ENCODE results near the gene ARHGAP6.
"Not testable (repeated sequence)": the region's sequence is repeated elsewhere in the genome, so short reads cannot be mapped to it uniquely, and the experiment has no call there.

The ARHGAP6 gene

DNA sequence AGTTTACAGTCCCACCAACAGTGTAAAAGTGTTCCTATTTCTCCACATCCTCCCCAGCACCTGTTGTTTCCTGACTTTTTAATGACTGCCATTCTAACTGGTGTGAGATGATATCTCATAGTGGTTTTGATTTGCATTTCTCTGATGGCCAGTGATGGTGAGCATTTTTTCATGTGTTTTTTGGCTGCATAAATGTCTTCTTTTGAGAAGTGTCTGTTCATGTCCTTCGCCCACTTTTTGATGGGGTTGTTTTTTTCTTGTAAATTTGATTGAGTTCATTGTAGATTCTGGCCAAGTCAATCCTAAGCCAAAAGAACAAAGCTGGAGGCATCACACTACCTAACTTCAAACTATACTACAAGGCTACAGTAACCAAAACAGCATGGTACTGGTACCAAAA, 146.5 kb downstream of the ARHGAP6 start:
- DNase-seq: not testable (repeated sequence)

DNA sequence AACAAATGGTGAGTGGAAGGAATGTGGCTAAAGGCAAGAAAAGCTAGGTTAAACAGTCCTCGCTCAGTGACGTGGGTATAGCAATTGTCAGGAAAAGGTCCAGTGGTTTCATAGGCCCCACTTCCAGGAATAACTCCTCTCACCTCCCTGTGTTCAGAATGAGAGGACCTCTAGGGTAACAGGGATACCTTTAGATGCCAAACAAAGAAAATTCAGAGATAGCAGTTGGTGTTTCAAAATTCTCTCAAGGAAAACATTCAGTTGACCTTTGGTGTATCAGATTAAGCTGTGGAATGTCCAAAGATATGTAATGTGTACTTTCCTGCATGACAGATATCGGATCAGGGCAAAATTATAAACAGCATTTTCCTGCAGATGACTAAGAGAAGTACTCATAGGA, 155.9 kb downstream of the ARHGAP6 start:
- DNase-seq: no peak

DNA sequence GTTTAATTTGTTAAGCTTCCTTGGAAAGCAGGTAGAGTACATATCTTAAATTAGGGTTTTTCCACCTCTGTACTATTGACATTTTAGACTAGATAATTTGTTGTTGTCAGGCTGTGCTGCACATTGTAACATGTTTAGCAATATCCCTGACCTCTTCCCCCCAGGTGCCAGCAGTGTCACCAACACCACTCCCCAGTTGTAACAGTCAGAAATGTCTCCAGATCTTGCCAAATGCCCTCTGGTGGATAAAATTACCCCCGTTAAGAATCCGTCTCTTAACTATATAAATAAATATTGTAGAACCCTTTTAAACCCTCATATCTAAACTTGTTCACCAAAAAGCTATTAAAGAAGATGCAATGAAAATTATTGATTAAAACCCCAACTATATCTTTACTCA, 161.5 kb downstream of the ARHGAP6 start:
- no peak for DNase-seq

DNA sequence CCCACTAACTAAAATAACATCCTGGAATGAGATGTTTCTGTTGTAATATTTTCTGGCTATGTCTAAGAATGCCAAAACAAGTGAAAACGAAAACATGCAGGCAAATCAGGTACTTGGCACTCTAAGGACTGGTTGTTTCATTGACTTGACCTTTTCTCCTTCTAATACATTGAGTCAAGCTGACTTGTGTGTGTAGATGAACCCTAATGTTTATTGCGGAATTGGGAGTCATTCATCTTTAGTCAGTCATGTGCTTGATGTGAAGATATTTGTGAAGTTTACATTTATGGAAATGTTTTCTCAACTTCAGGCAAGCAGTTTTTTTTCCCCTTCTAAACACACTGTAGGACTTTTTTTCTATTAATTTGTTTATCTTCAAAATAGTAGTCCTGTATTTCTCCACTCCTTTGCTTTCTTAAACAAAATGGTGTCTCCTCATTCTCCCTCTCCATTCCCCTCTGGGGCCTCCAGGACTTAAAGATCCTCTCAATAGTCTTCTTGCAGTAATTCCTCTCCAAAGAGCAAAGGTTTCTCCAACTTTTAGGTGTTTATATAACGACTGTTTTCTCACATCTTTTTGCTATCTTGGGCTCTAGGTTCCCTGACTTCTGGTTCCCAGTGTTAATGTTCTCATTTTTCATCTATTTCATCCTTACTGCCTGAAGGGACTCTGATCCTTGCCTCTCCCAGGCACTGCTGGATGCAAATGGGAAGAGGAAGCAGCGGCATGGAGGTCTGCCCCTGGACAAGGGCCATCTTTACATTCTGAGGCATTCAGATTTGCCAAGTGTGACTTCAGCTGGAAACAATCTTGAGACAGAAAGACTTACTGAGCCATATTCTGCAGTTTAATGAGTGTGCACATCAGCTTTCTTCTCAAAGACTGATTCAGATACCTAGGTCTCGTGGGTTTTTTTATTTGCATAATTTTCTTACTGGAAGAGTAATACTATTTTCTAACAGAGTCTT, 166.4 kb downstream of the ARHGAP6 start:
- DNase-seq: no peak

DNA sequence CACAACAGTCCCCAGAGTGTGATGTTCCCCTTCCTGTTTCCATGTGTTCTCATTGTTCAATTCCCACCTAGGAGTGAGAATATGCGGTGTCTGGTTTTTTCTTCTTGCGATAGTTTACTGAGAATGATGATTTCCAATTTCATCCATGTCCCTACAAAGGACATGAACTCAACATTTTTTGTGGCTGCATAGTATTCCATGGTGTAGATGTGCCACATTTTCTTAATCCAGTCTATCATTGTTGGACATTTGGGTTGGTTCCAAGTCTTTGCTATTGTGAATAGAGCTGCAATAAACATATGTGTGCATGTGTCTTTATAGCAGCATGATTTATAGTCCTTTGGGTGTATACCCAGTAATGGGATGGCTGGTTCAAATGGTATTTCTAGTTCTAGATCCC, 174.3 kb downstream of the ARHGAP6 start:
- not testable (repeated sequence) for DNase-seq

DNA sequence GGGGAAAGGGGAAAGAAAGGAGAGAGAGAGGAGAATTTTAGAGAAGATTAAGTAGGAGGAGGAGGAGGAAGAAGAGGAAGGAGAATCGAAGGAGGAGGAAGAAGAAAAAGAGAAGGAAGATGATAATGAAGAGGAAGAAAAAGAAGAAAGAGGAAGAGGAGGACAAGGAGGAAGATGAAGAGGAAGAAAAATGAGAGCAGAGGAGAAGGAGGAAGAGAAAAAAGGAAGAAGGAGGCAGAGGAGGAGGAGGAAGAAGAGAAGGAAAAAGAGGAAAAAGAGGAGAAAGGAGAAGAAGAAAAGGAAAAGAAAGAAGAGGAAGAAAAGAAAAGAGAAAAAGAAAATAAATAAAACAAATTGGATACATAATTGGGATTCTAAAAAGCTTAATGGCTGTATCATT, 181.4 kb downstream of the ARHGAP6 start:
- no peak for DNase-seq

DNA sequence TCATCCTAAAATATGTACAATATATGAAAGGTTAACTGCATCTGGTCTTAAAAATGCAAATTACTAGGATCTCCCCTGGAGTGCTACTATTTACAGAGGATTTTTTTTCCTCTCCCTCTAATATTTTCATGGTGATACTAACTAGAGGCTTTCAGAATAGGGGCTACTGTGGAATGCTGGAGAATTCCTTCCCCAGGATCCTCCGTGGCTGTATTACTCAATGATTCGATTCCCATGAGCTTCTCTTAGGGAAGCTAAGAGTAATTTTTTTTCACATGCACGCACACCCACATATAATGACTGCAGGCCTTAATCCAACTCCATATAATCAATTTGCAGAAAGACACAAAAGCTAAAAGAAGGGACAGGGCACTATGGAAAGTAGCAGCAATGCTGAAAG, 184.7 kb downstream of the ARHGAP6 start:
- DNase-seq: no peak

DNA sequence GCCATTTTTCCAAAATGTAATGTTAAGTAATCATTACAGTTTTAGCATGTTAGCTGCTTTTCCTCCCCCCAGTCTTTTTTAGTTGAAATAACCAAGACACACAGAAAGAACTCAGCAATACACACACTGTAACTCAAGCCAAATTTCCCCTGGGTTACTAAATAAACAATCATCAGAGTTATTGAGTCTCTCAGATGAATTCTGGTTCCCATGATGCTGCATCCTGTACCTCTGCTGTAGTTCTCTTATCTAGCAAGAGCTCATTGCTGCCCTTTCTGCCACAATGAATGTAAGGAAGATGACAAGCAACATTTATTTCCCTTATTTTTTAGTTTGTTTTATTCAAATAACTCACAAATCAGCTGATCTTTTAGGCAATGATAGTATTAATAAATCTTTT, 185.1 kb downstream of the ARHGAP6 start:
- DNase-seq: no peak

DNA sequence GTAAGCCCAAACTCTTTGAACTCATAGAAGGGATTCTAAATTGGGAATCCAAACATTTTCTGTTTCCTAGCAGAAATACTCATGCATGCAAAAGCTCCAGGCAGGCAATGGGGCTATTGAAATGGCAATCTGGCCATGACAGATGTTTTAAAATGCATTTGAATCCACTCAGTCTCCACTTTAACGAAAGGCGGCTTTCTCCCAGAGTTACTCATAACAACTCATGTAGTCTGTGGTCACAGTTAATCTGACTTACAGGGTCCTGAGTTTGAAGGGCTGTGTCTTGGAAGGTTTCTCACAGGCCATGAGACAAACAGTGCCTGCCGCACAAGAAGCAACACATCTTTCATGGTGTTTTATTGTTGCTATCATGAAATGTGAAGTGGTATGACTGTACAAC, 186.8 kb downstream of the ARHGAP6 start:
- no peak for DNase-seq

DNA sequence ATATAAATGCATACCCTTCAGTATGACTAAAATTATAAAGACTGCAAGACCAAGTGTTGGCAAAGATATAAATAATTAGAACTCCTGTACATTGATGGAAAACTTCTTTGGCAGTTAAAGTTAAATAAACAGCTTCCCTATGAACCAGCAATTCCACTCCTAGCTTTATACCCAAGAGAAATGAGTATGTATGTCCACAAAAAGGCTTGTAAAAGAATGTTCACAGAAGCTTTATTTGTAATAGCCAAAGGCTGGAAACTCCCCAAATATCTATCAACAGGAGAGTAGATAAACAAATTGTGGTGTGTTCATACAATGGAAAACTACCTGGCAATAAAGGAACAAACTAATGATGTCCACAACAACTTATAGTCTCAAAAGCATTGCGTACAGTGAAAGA, 187.7 kb downstream of the ARHGAP6 start:
- DNase-seq: no peak

DNA sequence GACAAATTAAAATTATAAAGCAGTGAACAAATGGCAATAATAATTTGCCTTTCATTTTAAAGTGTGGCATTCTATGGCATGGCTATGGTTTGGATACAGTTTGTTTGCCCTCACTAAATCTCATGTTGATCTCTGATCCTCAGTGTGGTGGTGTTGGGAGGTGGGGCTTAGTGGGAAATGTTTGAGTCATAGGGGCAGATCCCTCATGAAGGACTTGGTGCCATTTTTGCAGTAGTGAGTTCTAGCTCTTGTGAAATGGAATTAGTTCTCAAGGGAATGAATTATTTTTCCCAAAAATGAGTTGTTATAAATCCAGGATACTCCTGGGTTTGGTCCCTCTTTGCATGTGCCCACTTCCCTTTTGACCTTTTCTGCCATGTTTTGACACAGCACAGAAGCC, 191.1 kb downstream of the ARHGAP6 start:
- no peak for DNase-seq

DNA sequence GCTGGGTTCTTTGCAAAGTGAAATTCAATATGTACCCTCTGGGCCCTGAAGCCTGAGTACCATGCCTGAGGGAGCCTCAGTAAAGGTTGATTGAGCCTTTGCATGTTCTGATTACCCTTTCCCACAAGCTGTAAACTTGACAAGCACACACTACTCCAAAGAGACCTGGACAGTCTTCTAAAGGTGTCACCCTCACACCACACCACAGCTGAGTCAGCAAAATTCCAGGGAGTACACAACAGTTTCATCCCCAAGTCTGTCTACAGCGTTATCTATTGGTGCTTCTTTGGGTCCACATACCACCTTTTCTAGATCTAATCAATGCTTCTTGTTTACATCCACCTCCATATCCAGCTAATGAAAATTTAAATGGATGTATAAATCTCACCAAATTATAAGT, 191.7 kb downstream of the ARHGAP6 start:
- DNase-seq: no peak

DNA sequence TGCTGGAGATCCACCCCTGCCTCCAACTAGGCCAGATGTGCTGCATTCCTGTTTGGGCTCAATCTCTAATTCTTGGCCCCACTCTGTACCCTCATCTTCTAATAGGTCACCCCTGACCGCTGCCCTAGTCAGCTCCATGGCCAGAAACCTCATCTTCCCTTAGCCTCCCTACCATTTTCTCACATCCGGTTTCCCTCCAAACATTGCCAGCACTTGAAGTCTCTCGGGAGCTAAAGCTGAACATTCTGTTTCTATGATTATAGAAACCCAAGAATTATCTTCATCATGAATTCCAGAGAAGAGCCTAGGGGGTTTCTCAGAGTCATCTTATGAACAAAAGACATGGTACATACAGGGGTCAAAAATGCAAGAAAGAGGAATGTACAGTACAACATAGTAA, 192.8 kb downstream of the ARHGAP6 start:
- no peak for DNase-seq

DNA sequence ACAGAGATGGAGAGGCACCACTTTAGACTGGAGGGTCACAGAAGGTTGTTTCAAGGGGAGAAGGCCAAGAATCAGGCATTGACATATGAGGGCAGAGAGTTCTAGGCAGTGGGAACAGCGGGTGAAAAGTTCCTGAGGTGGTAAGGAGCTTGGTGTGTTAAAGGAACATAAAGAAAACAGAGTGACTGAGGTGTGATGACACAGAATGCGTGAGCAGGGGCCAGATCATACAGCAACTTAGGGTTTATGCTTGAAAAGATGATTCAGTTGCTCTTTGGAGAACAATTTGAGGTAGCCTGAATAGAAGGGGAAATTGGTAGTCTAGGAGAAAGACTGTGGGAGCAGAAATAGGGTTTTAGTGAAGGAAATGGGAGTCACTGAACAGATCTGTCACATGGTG, 193.3 kb downstream of the ARHGAP6 start:
- no peak for DNase-seq

DNA sequence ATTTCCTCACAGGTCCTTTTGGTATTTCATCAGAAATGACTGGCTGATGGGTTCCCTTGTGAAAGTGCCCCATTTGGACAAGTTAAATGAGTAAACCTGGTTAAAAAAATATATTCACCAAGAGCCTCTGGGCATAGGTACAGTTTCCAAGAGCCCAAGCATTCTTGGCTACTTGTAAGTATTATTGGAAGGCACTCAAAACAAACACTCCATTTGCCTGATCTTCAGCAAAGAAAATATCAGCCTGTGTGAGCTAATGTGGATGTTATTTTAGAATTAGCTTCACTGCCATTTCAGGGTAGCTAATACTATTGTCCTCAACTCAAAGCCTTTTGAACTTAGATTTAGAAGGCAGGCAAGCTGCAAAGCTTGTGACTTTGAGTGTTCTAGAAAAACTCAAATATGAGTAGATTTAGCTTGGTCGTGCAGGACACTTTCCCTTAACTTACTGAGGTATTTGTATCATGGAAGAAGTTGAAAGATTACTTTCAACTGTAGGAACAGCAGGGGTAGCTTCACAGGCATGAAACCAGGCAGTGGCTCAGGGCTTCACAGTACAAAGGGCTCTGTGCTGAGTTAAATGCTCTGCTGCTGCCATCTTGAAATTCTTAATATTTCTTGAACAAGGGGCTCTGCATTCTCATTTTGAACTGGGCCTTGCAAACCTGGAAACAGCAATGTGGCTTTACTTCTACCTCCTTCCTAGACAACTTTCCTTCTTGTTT, 195.3 kb downstream of the ARHGAP6 start:
- no peak for DNase-seq

DNA sequence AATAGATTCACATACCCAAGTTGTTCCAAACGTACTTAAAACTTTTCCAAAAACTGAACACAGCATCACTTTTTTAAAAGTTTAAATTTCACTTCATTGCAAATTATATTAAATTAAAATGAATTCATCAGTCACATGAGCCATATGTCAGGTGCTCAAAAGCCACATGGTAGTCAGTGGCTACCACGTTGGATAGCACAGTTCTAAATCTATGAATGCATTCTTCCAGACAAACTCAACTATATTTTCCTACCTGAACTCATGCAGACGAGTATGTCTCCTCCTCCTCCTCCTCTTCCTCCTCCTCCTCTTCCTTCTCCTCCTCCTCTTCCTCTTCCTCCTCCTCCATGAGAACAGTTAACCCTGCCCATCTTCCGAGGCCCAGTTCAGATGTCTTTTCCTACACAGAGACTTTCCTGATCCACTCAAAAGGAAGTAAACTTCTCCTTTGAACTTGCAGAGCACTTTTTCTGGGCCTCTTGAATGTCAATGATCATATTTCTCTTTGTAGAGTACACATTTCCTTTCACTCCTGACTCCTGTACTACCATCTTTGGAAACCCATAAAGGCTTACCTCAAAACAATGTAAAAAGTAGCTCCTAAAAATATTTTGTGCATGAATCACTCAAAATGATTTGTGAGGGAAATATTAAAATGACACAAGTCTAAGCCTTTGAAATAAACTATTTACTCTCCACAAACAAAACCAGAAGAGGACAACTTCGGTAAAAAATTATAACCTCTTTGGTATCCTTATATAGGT, 199.9 kb downstream of the ARHGAP6 start:
- DNase-seq: no peak

DNA sequence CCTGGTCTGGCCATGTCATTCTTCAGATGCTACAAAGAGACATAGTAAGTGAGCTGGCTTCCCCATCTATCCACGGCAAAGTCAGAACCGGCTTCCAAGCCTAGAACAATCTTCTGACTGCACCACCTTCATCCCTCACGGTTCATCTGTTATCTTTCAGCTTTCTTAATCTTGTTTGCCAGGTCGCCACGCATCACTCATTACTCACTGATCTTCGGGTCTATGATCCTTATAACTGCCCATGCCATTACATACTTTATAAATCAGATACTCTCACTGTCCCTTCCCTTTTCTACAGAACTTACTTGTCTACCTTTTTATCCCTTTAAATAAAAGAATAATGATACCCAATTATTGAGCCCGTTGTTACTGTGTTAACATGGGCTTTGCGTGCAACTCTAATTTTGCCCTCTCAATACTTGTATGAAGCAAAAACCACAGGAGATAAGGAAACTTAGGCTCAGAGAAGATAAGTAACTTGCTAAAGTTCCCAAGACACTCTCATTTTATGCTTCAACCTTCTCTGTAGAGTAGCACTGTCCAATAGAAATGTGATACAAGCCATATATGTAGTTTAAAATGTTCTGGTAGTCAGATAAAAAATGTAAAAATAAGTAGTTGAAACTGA, 200.8 kb downstream of the ARHGAP6 start:
- no peak for DNase-seq

DNA sequence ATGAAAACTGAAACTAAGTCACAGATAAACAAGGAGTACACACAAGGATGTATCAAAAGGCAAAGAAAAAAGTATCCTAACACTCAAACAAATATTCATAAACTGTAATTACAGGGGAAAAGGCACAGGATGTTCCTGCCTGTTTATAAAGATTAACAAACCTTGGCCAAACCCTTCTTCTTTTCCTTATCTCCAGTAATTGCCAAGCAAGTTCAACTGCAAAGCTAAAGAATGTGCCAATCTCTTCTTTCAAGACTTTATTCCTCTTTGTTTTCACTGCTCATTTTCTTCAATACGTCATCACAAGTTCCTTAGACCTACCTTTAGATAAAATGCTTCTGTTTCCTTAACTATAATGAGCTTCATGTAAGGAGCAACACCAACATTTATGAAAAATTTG, 201.3 kb downstream of the ARHGAP6 start:
- DNase-seq: no peak

DNA sequence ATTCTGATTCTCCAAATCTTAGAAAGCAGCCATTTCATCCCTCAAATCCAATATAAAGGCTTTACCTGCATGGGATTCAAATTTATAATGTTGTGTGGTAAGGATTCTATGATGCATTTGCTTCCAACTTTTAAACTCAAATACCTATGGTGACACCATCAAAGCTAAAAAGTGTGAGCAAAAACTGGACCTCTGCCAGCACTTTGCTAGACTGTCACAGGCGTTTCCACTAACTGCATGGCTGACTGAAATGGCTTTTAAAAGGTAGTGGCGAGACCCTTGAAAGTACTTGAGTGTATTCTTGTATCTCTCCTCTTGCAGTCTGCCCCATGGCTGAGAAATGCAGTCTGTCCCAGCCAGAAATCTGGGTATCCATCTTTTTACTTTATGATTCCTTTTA, 203.1 kb downstream of the ARHGAP6 start:
- no peak for DNase-seq

DNA sequence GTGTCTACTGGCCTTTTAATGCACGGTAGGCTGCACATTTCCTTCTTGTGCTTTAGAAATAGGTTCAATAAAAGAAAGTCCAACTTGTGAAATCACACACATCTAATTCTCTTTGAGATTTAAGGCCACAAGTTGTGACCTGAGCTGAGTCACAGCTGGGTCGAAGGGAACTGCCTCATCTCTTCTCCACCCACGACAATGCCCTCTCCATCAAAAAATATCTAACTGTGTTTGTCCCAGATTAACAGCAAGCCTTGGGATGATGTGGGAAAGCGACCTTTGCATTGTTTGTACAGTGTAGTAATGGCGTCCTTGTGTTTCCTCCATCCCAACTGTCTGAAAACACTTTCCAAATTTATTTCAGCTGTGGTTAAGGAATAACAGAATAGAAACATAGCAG, 203.6 kb downstream of the ARHGAP6 start:
- DNase-seq: no peak

DNA sequence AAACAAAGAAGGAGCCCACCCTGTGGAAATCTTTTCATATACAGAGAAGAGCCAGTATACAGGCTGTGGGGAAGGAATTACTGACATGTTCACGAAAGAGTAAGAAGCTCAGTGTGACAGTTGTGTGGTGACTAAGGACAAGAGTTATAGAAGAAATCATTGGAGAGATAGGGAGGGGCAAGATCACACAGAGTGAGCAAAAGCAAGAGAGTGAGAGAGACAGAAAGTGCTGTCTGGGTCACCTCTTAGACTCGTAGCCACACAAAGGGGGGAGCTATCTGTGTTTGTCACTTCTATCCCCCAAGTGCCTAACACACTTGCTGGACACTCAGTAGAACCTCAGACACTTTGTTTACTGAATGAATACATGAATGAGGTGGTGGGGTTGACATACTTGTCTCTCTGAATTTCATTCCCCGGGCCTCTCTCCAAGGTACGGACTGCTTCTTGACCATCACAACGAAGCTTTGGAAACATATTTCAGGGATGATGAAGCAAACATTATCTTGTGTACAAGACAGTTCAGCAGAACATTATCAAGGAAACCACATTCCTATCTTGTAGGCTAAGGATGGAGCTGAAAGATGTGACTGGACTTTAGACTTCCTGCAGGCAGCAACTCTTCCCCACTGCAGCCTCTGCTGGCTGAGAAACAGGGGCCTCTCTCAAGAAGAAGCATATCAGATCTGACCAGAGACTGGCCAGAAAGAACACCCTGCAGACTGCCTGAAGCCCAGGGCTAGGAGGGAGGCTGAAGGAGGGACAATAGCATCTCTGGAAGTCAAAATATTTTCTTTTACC, 204.3 kb downstream of the ARHGAP6 start:
- no peak for DNase-seq

DNA sequence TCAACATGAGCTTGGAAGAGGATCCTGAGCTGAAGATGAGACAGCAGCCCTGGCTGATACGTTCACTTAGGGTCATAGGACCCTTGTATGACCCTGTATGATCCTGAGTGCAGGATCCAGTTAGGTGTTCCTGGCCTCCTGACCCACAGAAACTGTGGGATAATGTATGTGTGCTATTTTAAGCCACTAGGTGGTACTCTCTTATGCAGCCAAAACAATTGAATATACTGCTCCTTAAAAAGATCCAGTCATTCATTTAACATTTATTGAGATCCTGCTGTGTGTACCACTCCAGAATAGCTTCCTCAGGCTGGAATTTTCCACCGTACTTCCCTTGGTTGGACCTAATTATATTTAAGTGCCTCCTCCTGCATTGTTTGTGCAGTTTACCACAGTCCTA, 205.4 kb downstream of the ARHGAP6 start:
- no peak for DNase-seq

Data from NCI-H526 treated with DMSO at 0.1 percent for 48 hours (cell line).